ENCODE data around the gene TNS1.

The TNS1 gene

DNA sequence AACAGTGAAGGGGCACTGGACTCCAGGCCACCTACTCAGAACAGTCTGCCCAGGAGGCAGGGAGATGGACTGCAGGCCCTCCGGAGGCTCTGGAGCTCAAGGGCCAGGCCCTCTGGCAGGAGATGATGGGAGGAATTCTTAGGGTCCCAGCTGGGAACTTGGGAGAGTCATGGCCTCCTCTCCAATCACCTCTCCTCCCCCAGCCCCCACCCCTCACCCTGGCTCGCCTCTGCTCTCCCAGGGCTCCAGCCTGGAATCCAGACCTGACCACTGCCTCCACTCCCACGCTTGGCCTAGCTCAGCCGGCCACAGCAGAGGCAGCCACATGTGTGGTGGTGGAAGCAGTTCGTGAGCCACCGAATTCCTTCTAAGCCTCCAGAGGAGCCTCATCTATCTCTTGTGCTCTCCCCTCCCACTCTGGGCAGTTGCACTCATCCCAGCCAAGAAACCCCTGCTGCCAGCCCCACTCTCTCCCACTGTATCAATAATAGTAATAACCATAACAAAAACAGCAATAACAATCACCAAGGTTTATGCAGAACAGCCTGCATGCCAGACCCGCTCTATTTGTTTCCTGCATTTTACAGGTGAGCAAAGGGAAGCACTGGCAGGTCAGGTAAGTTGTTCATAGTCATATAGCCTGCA is 67.4 kb downstream of the TNS1 start:
- peaks cover 26% of the 10 kb centered on the region for H3K27me3 Mint-ChIP-seq
- intact Hi-C loops (cut with micrococcal nuclease) = no loop called here
- peak overlapping the region; percentile 11 for H3K4me3 Mint-ChIP-seq
- H3K4me1 Mint-ChIP-seq (ENCODE audit: low read depth) = peaks cover 74% of the 10 kb centered on the region
- peak overlapping the region; percentile 69 for H3K27ac Mint-ChIP-seq
- H3K36me3 Mint-ChIP-seq (ENCODE audit: low read depth) = peaks cover 2% of the 10 kb centered on the region
- H3K9me3 Mint-ChIP-seq = no peaks in the 10 kb centered on the region

GRCh38 chr2:217934321-217935131 is 68.3 kb downstream of the TNS1 start:
- Mint-ChIP-seq H3K27me3 (peaks cover 31% of the 10 kb centered on the region), H3K36me3 (ENCODE audit: low read depth) (no peaks in the 10 kb centered on the region), H3K27ac (peak overlapping the region; percentile 69), H3K9me3 (no peaks in the 10 kb centered on the region), H3K4me3 (peak overlapping the region; percentile 57), H3K4me1 (ENCODE audit: low read depth) (peaks cover 74% of the 10 kb centered on the region)
- intact Hi-C loops (cut with micrococcal nuclease) = no loop called here

GRCh38 chr2:217933617-217933993 is 69.2 kb downstream of the TNS1 start:
- intact Hi-C loops (cut with micrococcal nuclease) = no loop called here
- H3K9me3 Mint-ChIP-seq = no peaks in the 10 kb centered on the region
- H3K4me1 Mint-ChIP-seq (ENCODE audit: low read depth) = peaks cover 83% of the 10 kb centered on the region
- H3K27ac Mint-ChIP-seq = peak overlapping the region; percentile 69
- peaks cover 35% of the 10 kb centered on the region for H3K27me3 Mint-ChIP-seq
- H3K36me3 Mint-ChIP-seq (ENCODE audit: low read depth) = no peaks in the 10 kb centered on the region
- peak overlapping the region; percentile 14 for H3K4me3 Mint-ChIP-seq

GRCh38 chr2:217932803-217933616 is 69.8 kb downstream of the TNS1 start:
- intact Hi-C loops (cut with micrococcal nuclease) = no loop called here
- no peaks in the 10 kb centered on the region for H3K36me3 Mint-ChIP-seq (ENCODE audit: low read depth)
- peaks cover 36% of the 10 kb centered on the region for H3K27me3 Mint-ChIP-seq
- peaks cover 89% of the 10 kb centered on the region for H3K4me1 Mint-ChIP-seq (ENCODE audit: low read depth)
- H3K27ac Mint-ChIP-seq = peak overlapping the region; percentile 69
- no peaks in the 10 kb centered on the region for H3K9me3 Mint-ChIP-seq
- peak overlapping the region; percentile 14 for H3K4me3 Mint-ChIP-seq

GRCh38 chr2:217931846-217932560 is 70.8 kb downstream of the TNS1 start:
- Mint-ChIP-seq H3K4me1 (ENCODE audit: low read depth) (peaks cover 96% of the 10 kb centered on the region), H3K27me3 (peaks cover 37% of the 10 kb centered on the region), H3K36me3 (ENCODE audit: low read depth) (no peaks in the 10 kb centered on the region), H3K4me3 (no peak overlapping the region), H3K27ac (no peak overlapping the region), H3K9me3 (no peaks in the 10 kb centered on the region)
- intact Hi-C loops (cut with micrococcal nuclease) = no loop called here

GRCh38 chr2:217930761-217931563 is 71.8 kb downstream of the TNS1 start:
- Mint-ChIP-seq H3K4me1 (ENCODE audit: low read depth) (peaks cover 92% of the 10 kb centered on the region), H3K27me3 (peaks cover 32% of the 10 kb centered on the region), H3K9me3 (no peaks in the 10 kb centered on the region), H3K27ac (peak overlapping the region; percentile 43), H3K4me3 (no peak overlapping the region), H3K36me3 (ENCODE audit: low read depth) (no peaks in the 10 kb centered on the region)
- intact Hi-C loops (cut with micrococcal nuclease) = no loop called here

DNA sequence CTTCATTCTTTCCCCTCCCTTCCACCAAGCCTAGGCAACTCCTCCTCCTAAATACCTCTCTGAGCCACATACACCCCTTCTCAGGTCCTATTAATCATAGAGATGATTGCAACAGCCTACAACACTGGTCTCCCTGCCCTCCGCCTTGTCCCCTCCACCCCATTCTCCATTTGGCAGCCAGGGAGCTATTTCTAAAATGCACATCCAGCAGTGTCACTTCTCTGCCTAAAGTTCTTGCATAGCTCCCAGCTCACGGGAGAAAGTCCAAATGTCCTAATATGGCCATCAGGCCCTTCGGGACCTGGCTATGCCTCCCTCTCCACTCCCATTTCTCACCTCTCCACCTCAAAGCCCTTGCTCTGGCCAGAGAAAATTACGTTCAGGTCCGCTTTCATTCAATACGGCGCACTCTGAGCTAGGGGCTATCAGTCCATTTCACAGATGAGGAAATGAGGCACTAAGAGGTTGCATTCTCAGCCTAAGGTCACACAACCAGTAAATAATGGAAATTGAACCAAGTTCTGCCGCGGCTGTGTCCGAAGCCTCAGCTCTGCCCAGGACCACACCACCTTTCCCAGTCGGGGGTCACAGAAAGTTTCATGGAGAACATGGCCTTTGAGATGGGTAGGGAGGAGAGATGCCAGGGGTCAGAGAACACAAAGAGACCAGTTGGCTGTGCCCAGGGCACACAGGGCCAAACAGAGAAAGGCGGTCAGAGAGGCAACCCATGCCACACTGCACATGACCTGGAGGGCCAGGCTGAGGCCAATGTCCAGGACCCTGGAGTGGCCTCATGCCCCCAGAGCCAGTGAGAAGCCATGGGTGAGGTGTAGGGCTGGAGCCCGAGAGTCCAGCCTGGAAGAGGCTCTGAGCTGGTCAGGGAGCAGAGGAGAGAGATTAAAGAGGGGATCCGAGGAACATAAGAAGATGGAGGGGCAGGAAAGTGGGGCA is 72.8 kb downstream of the TNS1 start:
- intact Hi-C loops (cut with micrococcal nuclease) = no loop called here
- peaks cover 83% of the 10 kb centered on the region for H3K4me1 Mint-ChIP-seq (ENCODE audit: low read depth)
- H3K27me3 Mint-ChIP-seq = peaks cover 34% of the 10 kb centered on the region
- no peak overlapping the region for H3K4me3 Mint-ChIP-seq
- H3K36me3 Mint-ChIP-seq (ENCODE audit: low read depth) = peaks cover 8% of the 10 kb centered on the region
- peak overlapping the region; percentile 43 for H3K27ac Mint-ChIP-seq
- no peaks in the 10 kb centered on the region for H3K9me3 Mint-ChIP-seq

DNA sequence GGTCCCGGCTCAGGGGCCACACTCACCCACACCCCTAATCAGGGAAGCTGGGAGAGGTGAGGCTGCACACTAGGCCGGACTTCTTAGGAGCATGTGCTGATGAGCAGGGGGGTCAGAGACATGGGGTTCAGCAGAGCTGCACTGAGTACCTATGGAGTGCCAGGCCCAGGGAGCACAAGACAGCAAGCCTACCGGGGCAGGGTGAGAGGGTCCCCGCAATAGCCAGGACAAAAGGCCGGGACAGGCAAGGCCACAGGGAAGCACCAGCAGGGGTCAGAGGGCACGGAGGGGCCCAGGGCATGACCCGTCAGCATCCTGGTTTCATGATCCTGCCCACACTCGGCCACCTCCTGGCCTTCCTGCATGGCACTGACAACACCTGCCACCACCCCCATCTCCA is 73.5 kb downstream of the TNS1 start:
- Mint-ChIP-seq H3K9me3 (no peaks in the 10 kb centered on the region), H3K36me3 (ENCODE audit: low read depth) (peaks cover 8% of the 10 kb centered on the region), H3K4me3 (no peak overlapping the region), H3K27me3 (peaks cover 34% of the 10 kb centered on the region), H3K27ac (peak overlapping the region; percentile 57), H3K4me1 (ENCODE audit: low read depth) (peaks cover 77% of the 10 kb centered on the region)
- intact Hi-C loops (cut with micrococcal nuclease) = no loop called here

DNA sequence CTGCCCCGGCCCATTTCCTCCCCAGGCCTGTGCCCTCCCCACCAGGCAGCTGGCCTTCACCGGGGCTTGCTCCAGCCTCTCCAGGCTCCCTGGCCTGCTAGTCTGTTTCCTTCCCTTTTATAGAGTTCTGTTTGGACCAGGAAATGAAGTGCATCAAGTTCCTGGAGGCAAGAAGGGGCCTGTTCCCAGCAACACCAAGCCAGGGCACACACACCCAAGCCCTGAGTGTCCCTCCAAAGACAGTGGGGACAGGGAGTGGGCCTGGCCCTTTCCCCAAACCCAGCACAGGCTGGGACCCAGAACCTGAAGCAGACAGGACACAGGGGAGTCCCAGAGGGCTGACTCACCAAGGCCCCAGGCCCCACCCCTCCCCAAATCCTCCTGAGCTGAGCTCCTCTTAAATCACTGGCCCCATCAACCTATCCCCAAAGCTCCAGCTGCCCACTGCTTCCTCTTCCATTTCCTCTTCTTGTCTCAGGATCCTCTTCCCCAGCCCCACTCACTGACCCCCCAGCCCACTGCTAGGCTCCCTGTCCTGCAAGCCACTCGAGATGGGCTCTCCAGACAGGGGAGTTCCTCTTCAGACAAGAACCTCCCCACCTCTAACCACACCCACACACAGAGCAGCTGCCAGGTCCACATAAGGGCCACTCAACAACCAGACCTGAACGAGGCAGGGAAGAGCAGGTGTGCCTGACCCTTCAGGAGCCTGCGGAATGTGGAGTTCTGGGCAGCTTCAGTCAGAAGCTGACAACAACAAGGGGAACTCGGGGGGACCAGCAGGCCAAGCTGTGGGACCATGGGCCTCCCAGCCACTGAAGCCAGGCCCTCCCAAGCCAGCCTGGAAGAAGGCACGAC is 74.2 kb downstream of the TNS1 start:
- H3K27me3 Mint-ChIP-seq = peaks cover 39% of the 10 kb centered on the region
- intact Hi-C loops (cut with micrococcal nuclease) = no loop called here
- peak overlapping the region; percentile 13 for H3K4me3 Mint-ChIP-seq
- peaks cover 74% of the 10 kb centered on the region for H3K4me1 Mint-ChIP-seq (ENCODE audit: low read depth)
- no peaks in the 10 kb centered on the region for H3K9me3 Mint-ChIP-seq
- peak overlapping the region; percentile 57 for H3K27ac Mint-ChIP-seq
- peaks cover 8% of the 10 kb centered on the region for H3K36me3 Mint-ChIP-seq (ENCODE audit: low read depth)

DNA sequence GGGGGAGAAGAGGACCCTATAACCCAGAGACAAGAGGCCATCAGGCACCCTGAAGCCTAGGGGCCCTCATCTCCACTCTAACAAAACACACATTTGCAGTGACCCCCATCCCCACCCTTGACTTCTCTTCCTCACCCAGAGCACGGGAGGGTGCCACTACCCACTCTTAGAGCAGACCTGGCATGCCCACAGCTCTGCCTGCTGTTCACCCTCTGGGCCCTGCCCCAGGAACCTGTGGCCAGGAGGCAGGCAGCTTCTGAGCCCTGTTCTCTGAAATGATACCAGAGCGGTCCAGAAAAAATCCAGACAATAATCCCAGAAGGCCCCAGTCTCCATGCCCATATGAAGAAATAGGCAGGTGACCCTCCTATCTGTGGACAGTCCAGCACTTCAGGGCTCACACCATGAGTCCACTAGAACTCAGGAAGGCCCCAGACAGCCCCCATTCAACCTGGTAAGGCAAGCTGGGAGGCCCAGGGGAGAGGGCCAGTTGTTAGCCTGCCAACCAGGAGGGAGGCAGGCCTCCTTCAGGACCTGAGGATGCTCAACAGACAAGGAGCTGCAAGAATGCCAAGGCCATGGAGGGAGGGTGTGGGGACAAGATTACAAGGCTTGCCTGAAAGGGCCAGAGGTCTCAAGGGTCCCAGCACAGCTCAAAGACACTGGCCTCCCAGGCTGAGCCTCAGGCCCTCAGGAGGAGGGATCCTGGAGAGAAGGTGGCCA is 75.0 kb downstream of the TNS1 start:
- peaks cover 41% of the 10 kb centered on the region for H3K27me3 Mint-ChIP-seq
- peaks cover 8% of the 10 kb centered on the region for H3K36me3 Mint-ChIP-seq (ENCODE audit: low read depth)
- H3K9me3 Mint-ChIP-seq = no peaks in the 10 kb centered on the region
- no peak overlapping the region for H3K4me3 Mint-ChIP-seq
- H3K4me1 Mint-ChIP-seq (ENCODE audit: low read depth) = peaks cover 66% of the 10 kb centered on the region
- intact Hi-C loops (cut with micrococcal nuclease) = no loop called here
- peak overlapping the region; percentile 57 for H3K27ac Mint-ChIP-seq

DNA sequence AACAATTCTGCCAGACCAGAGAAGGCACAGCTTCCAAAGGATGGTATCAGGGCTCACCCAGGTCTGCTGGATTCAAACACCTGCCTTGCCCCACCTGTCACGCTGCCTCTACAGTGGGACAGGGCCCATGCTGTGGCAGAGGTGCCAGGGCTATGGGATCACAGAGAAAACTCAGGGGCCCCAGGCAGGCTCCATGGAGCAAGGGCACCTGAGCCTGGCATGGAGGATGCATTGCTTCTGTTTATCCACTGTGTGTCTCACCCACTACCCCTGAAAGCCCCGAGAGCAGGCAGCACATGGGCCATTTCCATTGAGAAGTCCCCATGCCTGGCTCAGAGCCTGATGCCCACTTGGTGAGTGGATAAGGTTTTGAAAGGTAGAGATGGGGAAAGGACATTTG is 76.0 kb downstream of the TNS1 start:
- H3K27me3 Mint-ChIP-seq = peaks cover 41% of the 10 kb centered on the region
- H3K4me3 Mint-ChIP-seq = peak overlapping the region; percentile 6
- no peaks in the 10 kb centered on the region for H3K9me3 Mint-ChIP-seq
- H3K27ac Mint-ChIP-seq = peak overlapping the region; percentile 57
- H3K4me1 Mint-ChIP-seq (ENCODE audit: low read depth) = peaks cover 61% of the 10 kb centered on the region
- peaks cover 8% of the 10 kb centered on the region for H3K36me3 Mint-ChIP-seq (ENCODE audit: low read depth)
- intact Hi-C loops (cut with micrococcal nuclease) = no loop called here

Measured in dendritic cell treated with granulocyte-macrophage colony-stimulating factor and Interleukin-4, amounts not matched to agents 40 ng/mL and 50 ng/mL, for 4 days (primary cell).